GM19238 (cell line): Measurements from ENCODE around the gene LRRC8E.

ENCODE experiments used
- DNase-seq: peaks from one replicate; pipeline ENCODE4 v3.0.0; 2011; ENCODE audit warnings: low spot score; ENCODE audit not compliant: insufficient read length

Gene LRRC8E

GRCh38 chr19:7888145-7888825, at the start of gene LRRC8E:
Gene LRRC8E, plus strand, starts transcription at chr19:7888510. Its CDS starts 7,094 bp downstream, at chr19:7895604.
- DNase-seq, result no peak

GRCh38 chr19:7839476-7839875, 48.8 kb upstream of the LRRC8E start:
- DNase-seq, result no peak

GRCh38 chr19:7840629-7841028, 47.7 kb upstream of the LRRC8E start:
- no peak for DNase-seq

GRCh38 chr19:7841751-7842660, 46.3 kb upstream of the LRRC8E start:
- no peak for DNase-seq

GRCh38 chr19:7842661-7843294, 45.5 kb upstream of the LRRC8E start:
- DNase-seq, result no peak

GRCh38 chr19:7843521-7843920, 44.8 kb upstream of the LRRC8E start:
- DNase-seq, result no peak

GRCh38 chr19:7844405-7844804, 43.9 kb upstream of the LRRC8E start:
- DNase-seq, result no peak

GRCh38 chr19:7844951-7845350, 43.4 kb upstream of the LRRC8E start:
- no peak for DNase-seq

GRCh38 chr19:7845390-7846154, 42.7 kb upstream of the LRRC8E start:
- no peak for DNase-seq

- no peak for DNase-seq
Observed at GRCh38 chr19:7846155-7846646, 42.1 kb upstream of the LRRC8E start.

- DNase-seq, result no peak
Observed at GRCh38 chr19:7847664-7848063, 40.6 kb upstream of the LRRC8E start.

GRCh38 chr19:7848779-7849457, 39.4 kb upstream of the LRRC8E start:
- no peak for DNase-seq

- DNase-seq, result no peak
Observed at GRCh38 chr19:7849631-7849999, 38.7 kb upstream of the LRRC8E start.

- no peak for DNase-seq
Observed at GRCh38 chr19:7850000-7850813, 38.1 kb upstream of the LRRC8E start.

- no peak for DNase-seq
Observed at GRCh38 chr19:7850945-7851622, 37.2 kb upstream of the LRRC8E start.

GRCh38 chr19:7851623-7852500, 36.4 kb upstream of the LRRC8E start:
- no peak for DNase-seq

- peak; percentile 93 for DNase-seq
Observed at GRCh38 chr19:7852851-7853769, 35.2 kb upstream of the LRRC8E start.
